ENCODE data around the gene ITIH1.
"Not testable (repeated sequence)": the region's sequence is repeated elsewhere in the genome, so short reads cannot be mapped to it uniquely, and the experiment has no call there.

The ITIH1 gene

DNA sequence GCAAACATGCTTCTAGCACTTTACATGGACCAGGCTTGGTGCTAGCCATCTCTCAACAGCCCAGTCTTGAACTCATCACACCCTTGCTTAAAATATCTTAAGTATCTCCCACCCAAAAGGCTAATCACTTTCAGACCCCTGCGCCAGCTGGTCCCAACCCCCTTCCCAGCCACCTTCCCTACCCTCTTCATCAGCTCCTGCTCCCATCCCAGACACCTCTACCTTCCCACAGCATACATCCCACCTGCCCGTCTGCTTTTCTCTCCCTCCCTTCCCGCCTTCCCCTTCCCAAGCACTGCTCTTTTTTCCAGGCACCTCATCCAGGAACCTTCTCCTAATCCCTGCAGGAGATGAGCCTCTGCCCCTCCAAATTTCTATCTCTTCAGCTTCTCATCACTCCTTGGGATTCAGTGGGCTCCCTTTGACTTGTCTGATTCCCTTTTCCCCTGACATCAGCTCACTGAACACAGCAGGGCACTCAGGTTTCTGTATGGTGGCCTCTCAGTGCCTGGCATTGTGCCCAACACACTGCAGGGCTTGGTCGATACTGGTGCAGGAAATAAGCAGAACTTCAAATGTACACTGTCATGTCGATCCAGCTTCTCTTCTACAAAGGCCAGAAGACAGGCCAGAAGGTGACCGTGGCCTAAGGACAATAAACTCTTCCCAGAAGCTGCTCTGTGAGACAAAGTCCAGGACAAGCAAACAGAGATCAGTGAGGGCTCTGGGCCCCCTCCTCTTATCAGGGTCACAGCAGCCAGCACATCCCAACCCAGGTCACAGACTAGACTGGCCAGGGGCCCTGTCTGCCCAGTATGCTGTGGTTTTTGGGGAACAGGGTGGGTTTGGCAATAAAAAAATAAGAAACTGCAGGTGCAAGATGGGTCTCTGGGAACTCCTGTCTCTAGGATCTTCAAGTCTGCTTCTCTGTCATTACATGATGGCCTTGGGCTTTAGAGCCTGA is 2.2 kb upstream of the ITIH1 start:
- no peak for DNase-seq

- DNase-seq: no peak
These were observed 1.5 kb upstream of the ITIH1 start for GRCh38 chr3:52775877-52776276.

DNA sequence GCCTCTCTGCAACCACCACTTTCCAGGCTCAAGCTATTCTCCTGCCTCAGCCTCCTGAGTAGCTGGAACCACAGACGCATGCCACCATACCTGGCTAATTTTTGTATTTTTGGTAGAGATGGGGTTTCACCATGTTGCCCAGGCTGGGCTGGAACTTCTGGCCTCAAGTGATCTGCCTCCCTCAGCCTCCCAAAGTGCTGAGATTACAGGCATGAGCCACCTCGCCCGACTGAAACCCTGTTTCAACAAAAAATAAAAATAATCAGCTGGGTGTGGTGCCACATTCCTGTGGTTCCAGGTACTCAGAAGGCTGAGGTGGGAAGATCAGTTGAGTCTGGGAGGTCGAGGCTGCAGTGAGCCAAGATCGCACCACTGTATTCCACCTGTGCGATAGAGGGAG is 913 bp upstream of the ITIH1 start:
- not testable (repeated sequence) for DNase-seq

DNA sequence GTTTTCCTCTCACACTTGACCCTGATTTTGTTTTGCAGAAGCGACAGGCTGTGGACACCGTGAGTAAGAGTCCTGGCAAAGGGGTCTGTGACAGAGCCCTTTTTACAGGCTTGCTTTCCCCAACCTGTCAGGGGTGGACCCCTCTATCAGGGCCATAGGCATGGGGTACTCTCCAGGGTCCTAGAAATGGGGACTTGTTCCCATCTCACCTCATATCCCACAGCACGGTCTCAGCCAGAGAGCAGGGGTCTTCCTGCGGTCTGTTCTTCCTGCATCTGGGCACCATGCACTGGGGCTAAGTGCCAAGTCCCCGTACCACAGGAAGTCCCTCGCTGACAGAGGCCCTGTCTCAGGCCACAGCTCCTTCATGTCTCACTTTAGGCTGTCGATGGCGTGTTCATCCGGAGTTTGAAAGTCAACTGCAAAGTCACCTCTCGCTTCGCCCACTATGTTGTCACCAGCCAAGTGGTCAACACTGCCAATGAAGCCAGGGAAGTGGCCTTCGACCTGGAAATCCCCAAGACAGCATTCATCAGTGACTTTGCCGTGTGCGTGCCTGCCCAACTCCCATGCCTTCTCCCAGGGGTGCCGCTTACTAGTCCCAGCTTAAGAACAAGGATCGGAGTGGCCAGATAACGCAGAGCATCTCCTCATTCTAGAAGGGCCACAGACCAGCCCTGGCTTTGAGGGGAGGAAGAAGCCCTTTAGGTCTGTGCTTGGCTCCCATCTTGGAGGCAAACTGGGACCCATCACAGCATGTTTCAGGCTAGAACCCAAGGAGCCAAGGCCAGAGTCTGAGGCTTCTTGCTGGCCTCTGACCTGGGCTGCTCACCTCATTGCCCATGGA is 783 bp downstream of the ITIH1 start:
- DNase-seq: no peak

DNA sequence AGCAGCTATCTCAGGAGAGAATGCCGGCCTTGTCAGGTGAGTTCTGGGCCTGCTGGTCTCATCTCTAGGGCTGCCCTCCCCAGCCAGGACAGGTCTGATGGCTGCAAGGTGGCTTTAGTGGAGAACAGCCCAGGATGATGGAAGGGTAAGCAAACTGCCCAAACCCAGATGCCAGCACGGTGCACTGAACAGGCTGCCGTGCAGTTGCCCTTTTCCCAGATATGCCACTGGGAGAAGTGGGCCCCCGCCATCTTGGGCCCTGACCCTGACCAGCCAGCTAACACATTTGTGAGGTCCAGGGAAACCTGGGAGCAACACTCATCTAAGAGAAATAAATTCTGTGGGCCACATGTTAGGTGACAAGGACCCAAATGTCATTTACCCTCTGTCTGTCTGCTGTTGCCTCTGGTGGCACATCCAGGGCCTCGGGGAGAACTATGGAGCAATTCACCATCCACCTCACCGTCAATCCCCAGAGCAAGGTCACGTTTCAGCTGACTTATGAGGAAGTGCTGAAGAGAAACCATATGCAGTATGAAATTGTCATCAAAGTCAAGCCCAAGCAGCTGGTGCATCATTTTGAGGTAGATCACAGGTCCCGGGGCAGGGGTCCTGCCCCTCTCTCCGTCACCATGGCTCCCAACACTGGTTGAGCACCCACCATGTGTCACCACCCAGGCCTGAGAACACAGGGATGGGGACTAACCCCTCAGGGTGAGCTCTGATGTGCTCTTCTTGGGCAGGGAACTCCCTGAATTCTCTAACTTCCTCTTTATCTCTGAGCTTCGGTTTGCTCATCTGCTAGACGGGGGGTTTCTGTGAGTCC is 1.8 kb downstream of the ITIH1 start:
- no peak for DNase-seq

DNA sequence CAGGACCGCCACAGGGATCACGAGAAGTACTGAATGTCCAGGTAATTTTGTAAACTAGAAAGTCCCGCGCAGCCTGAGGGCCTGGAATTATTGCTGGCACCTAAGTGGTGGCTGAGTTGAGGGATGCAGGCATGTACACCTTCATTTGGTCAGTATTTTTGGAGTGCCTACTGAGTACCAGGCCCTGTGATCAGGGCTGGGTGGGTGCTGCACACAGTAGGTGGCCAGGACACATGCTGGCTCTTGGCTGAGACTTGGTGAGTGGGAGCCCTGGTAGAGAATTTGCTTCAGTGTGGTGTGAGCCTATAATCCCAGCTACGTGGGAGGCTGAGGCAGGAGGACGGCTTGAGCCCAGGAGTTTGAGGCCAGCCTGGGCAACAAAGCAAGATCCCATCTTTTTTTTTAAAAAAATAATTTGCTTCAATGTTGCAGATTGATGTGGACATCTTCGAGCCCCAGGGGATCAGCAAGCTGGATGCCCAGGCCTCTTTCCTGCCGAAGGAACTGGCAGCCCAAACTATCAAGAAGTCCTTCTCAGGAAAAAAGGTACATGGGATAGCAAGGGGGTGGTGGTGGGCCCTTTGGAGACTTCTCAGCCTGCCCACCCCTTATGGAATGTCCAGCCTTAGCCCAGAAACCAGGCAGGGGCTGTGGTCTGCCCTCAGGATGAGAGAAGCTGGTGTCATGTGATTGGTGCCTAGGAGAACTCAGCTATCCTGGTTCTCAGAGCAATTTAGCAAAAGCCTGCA is 2.6 kb downstream of the ITIH1 start:
- DNase-seq: no peak

DNA sequence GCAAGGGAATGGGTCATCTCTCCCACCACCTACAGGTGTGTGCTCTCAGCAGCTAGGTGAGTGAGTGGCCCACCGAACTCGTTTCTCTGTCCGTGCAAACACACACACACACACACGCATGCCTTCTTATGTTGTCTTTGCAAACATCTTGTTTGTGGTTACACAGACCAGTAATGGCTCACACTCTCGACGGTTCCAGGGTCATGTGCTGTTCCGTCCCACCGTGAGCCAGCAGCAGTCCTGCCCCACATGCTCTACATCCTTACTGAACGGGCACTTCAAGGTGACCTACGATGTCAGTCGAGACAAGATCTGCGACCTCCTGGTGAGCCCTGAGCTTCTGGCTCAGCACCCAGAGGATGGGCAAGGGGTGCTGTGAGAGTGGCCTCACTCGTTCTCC is 4.3 kb downstream of the ITIH1 start:
- DNase-seq: no peak

GRCh38 chr3:52782412-52783210 is 5.2 kb downstream of the ITIH1 start:
- no peak for DNase-seq

GRCh38 chr3:52783211-52783555 is 5.8 kb downstream of the ITIH1 start:
- no peak for DNase-seq

GRCh38 chr3:52784021-52784621 is 6.7 kb downstream of the ITIH1 start:
- DNase-seq: no peak

DNA sequence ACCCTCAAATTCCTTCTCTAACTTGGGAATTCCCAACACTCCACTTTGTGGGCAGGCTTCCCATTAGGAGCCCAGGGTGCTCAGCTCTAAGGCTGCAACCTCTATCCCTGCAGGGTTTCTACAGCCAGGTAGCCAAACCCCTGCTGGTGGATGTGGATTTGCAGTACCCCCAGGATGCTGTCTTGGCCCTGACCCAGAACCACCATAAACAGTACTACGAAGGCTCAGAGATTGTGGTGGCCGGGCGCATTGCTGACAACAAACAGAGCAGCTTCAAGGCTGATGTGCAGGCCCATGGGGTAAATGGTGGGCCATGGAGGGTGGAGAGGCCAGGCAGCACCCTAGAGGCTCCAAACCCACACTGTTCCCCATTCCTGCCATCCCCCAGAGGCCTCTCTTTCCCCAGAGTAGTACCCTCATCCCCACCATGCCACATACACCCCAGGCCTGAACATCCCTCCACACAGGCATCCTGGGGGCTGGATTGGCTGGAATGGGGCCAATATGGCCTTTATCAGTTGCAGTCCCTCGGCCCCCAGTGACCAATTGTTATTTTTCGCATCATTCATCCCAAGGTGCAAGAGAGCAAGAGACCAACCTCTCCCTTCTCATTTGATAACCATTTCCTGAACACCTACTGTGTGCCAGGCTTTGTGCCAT is 7.7 kb downstream of the ITIH1 start:
- no peak for DNase-seq

DNA sequence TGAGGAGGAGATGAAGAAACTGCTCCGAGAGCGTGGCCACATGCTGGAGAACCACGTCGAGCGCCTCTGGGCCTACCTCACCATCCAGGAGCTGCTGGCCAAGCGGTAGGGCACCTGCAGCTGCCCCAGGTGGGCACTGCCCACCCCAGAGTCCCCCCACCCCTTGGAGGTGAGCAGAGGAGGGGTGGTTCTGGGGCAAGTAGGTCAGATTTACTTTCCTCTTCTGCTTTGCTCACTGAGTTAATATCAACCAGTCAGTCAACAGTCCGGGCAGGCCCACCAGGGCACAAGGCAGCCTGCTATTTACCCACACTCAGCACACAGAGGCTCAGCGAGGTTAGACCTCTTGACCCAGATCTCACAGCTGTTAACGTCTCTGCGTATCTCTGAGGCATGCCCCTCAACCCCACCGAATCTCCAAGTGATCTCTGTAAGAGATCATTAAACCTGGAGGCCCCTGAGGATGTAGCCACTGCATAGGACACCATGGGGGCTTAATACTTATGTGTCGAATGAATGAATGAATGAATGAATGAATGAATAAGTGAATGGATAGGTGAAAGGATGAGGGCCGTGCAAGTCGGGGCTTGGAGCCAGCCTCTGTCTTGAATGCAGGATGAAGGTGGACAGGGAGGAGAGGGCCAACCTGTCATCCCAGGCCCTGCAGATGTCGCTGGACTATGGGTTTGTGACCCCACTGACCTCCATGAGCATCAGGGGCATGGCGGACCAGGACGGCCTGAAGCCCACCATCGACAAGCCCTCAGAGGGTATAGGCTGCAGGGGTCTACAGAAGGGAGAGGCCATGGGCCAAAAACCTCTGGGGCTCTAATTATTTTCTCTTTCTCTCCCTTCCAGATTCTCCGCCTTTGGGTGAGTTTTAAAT is 9.2 kb downstream of the ITIH1 start:
- DNase-seq: no peak

GRCh38 chr3:52787246-52787645 is 9.8 kb downstream of the ITIH1 start:
- DNase-seq: no peak

GRCh38 chr3:52787672-52788625 is 10.6 kb downstream of the ITIH1 start:
- DNase-seq: no peak

DNA sequence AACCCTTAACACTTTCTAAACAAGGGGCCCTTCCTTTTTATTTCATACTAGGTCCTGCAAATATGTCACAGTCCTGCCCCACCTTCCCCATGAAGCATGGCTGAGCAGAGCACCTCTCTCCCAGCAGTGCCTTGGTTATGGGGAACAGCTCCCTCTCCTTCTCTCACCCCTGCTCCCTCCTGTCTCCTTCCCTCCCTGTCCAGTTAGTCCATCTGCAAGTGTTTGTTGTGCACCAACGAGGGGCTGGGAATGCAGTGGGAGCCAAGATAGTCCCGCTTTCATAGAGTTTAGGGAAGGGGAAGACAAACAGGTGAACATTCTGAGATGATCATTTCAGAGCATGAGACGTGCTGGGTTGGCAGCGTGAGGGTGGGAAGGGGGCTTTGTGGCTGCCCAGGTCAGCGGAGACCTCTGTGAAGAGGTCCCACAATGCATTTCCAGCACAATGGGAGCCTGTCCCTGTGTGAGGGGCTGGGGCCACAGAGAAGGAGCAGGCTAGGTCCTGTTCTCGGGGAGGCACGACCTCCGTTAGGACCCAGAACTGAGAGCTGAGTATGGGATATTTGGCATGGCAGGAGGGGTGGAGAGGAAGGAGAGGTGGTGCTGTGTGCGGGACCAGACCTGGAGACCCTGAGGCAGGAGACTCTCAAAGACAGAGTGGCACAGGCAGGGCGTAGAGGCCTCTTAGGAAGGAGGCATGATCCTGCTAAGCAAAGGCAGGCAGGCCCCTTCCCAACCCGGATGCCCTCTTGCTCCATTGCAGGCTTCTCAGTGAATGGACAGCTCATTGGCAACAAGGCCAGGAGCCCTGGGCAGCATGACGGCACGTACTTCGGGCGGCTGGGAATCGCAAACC is 11.7 kb downstream of the ITIH1 start:
- DNase-seq: no peak

GRCh38 chr3:52789746-52790040 is 12.3 kb downstream of the ITIH1 start:
- no peak for DNase-seq

DNA sequence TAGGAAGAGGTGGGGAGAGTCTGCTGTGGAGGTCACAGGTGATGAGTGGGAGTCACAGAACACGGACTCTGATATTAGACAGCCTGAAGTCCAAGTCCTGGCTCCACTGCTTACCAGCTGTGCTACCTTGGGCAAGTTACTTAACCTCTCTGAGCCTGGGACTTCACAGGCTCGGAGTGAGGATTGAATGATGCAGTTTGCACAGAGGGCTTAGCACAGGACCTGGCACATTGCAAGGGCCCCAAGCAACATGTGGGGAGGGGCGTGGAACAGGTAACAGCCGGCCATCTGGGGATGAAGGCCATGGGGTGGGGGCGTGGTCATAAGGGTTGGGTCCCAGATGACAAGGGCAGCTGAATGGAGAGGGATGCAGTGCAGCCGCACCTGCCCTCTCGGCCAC is 12.9 kb downstream of the ITIH1 start:
- no peak for DNase-seq

All from NCI-H187 treated with DMSO at 0.1 percent for 48 hours (cell line).